ENCODE results near the gene KRTAP10-11.
"Not testable (repeated sequence)": the region's sequence is repeated elsewhere in the genome, so short reads cannot be mapped to it uniquely, and the experiment has no call there.

Gene KRTAP10-11

DNA sequence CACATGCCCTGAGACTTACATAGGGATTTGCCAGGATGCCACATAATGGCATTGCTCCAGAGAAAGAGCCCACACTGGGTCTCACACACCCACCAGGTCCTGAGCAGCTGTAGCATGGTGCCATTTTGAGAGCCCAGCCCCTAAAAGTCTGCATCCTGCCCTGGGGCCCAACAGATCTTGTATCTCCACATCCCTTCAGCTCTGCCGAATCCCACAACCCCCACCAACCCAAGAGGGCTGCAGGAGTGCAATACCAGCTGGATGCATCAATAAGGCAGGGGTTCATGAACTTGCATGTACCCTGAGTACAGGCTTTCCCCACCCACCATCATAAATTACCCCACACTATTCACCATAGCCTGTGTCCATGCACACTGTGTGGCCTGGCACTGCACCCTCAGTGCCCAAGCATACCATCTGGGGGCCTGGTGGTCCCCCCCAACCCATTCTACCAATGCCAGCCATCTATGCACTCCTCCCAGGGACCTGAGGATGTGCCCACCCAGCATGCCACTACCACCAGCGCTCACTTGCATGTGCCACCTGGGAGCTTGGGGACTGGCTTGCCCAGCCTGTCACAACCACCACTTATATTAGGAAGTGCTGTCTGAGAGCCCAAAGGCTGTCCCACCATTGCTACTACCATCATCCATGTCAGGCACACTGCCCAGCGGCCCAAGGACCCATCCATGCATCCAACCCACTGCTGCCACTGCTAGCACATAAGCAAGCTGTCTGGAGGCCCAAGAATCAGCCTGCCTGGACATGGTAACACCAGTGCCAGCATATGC is 24.6 kb downstream of the KRTAP10-11 start:
- Histone ChIP-seq H3K4me3 (ENCODE audit: low read depth, low read length) (no peak overlapping the region), H2AFZ (ENCODE audit: low read length, unreplicated experiment) (no peak overlapping the region), H3K4me1 (ENCODE audit: control insufficient read depth, insufficient read depth, low read length, unreplicated experiment) (no peaks in the 10 kb centered on the region), H3K27ac (ENCODE audit: low read depth, low read length) (no peak overlapping the region), H3K27me3 (ENCODE audit: insufficient read depth, low read length) (peaks cover 19% of the 10 kb centered on the region), H3K36me3 (ENCODE audit: insufficient read depth, low read length) (no peaks in the 10 kb centered on the region), H3K79me2 (ENCODE audit: control insufficient read depth, insufficient read depth, low read length, unreplicated experiment) (no peaks in the 10 kb centered on the region)

- Histone ChIP-seq H3K79me2 (ENCODE audit: control insufficient read depth, insufficient read depth, low read length, unreplicated experiment) (no peaks in the 10 kb centered on the region), H3K4me3 (ENCODE audit: low read depth, low read length) (no peak overlapping the region), H3K27me3 (ENCODE audit: insufficient read depth, low read length) (peaks cover 30% of the 10 kb centered on the region), H2AFZ (ENCODE audit: low read length, unreplicated experiment) (no peak overlapping the region), H3K4me1 (ENCODE audit: control insufficient read depth, insufficient read depth, low read length, unreplicated experiment) (no peaks in the 10 kb centered on the region), H3K27ac (ENCODE audit: low read depth, low read length) (no peak overlapping the region), H3K36me3 (ENCODE audit: insufficient read depth, low read length) (no peaks in the 10 kb centered on the region)
Measured at GRCh38 chr21:44671911-44672310, 25.7 kb downstream of the KRTAP10-11 start.

DNA sequence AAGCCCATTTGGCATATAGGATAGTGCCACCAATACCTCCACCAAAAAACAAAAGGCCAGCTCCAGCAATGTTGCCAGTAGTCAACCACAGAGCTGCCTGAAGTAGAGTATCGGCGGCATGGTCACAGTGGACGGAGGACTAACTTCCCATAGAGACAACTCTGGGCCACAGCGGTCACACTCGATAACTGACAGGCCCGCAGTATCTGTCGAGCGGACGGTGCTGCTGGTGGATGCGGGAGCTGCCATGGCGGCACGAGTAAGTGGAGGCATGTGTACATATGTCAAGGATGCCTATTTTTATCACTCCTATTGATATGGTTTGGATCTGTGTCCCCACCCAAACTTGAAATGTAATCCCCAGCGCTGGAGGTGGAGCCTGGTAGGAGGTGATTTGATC is 31.7 kb downstream of the KRTAP10-11 start:
- Histone ChIP-seq H3K36me3 (ENCODE audit: insufficient read depth, low read length) (no peaks in the 10 kb centered on the region), H2AFZ (ENCODE audit: low read length, unreplicated experiment) (no peak overlapping the region), H3K79me2 (ENCODE audit: control insufficient read depth, insufficient read depth, low read length, unreplicated experiment) (no peaks in the 10 kb centered on the region), H3K27ac (ENCODE audit: low read depth, low read length) (no peak overlapping the region), H3K4me1 (ENCODE audit: control insufficient read depth, insufficient read depth, low read length, unreplicated experiment) (no peaks in the 10 kb centered on the region), H3K27me3 (ENCODE audit: insufficient read depth, low read length) (peaks cover 61% of the 10 kb centered on the region), H3K4me3 (ENCODE audit: low read depth, low read length) (no peak overlapping the region)

GRCh38 chr21:44681152-44681551 is 34.9 kb downstream of the KRTAP10-11 start:
- Histone ChIP-seq H3K27ac (ENCODE audit: low read depth, low read length) (no peak overlapping the region), H3K27me3 (ENCODE audit: insufficient read depth, low read length) (peaks cover 73% of the 10 kb centered on the region), H3K36me3 (ENCODE audit: insufficient read depth, low read length) (no peaks in the 10 kb centered on the region), H3K4me3 (ENCODE audit: low read depth, low read length) (no peak overlapping the region), H3K4me1 (ENCODE audit: control insufficient read depth, insufficient read depth, low read length, unreplicated experiment) (no peaks in the 10 kb centered on the region), H2AFZ (ENCODE audit: low read length, unreplicated experiment) (no peak overlapping the region), H3K79me2 (ENCODE audit: control insufficient read depth, insufficient read depth, low read length, unreplicated experiment) (no peaks in the 10 kb centered on the region)

DNA sequence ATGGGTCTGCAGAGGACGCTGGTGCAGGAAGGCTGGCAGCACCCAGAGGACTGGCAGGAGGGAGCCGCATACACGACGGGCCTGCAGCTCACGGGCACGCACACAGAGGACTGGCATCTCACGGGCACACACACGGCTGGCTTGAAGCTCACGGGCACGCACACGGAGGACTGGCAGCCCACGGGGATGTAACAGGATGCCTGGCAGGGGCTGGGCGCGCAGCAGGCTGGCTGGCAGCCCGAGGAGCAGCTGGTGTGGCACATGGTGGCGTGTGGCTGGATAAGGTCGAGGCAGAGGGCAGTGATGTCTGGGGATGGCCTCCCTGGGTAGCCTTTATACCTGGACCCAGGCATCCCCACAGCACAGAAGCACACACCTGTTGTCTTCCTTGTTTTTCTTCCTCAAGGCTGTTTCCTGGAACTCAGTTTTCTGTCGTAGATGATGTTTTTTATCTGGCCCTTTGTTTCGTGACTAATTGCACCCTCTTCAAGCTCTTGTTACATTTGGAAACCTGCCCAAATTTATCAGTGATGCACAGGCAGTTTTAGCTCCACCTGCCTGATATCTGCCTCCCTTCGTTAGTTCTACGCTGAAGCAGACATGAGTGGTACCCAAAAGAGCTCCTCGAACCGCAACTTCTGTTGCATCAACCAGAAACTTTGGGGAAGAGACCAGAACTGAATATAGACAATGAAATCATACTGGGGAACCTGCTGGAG is 35.8 kb downstream of the KRTAP10-11 start, which contains the start of gene KRTAP12-1:
Gene KRTAP12-1, minus strand, starts transcription at position 303 of the 719 bp plus-strand sequence. Its CDS starts 40 bp downstream, at position 263.
- Histone ChIP-seq H2AFZ (ENCODE audit: low read length, unreplicated experiment) (no peak within 1 kb of the TSS), H3K36me3 (ENCODE audit: insufficient read depth, low read length) (no peaks in the 10 kb centered on the region), H3K79me2 (ENCODE audit: control insufficient read depth, insufficient read depth, low read length, unreplicated experiment) (no peaks in the 10 kb centered on the region), H3K27me3 (ENCODE audit: insufficient read depth, low read length) (peaks cover 72% of the 10 kb centered on the region), H3K4me3 (ENCODE audit: low read depth, low read length) (no peak within 1 kb of the TSS), H3K27ac (ENCODE audit: low read depth, low read length) (no peak within 1 kb of the TSS), H3K4me1 (ENCODE audit: control insufficient read depth, insufficient read depth, low read length, unreplicated experiment) (no peaks in the 10 kb centered on the region)

- Histone ChIP-seq H3K36me3 (ENCODE audit: insufficient read depth, low read length) (no peaks in the 10 kb centered on the region), H3K79me2 (ENCODE audit: control insufficient read depth, insufficient read depth, low read length, unreplicated experiment) (no peaks in the 10 kb centered on the region), H3K4me3 (ENCODE audit: low read depth, low read length) (no peak overlapping the region), H3K27me3 (ENCODE audit: insufficient read depth, low read length) (peaks cover 72% of the 10 kb centered on the region), H3K27ac (ENCODE audit: low read depth, low read length) (no peak overlapping the region), H2AFZ (ENCODE audit: low read length, unreplicated experiment) (no peak overlapping the region), H3K4me1 (ENCODE audit: control insufficient read depth, insufficient read depth, low read length, unreplicated experiment) (no peaks in the 10 kb centered on the region)
Measured at GRCh38 chr21:44682580-44683151, 36.5 kb downstream of the KRTAP10-11 start.

GRCh38 chr21:44684077-44684476 is 37.9 kb downstream of the KRTAP10-11 start:
- no peak overlapping the region for H3K27ac ChIP-seq (ENCODE audit: low read depth, low read length)
- H3K4me3 ChIP-seq (ENCODE audit: low read depth, low read length): no peak overlapping the region
- no peaks in the 10 kb centered on the region for H3K4me1 ChIP-seq (ENCODE audit: control insufficient read depth, insufficient read depth, low read length, unreplicated experiment)
- peaks cover 75% of the 10 kb centered on the region for H3K27me3 ChIP-seq (ENCODE audit: insufficient read depth, low read length)
- no peaks in the 10 kb centered on the region for H3K79me2 ChIP-seq (ENCODE audit: control insufficient read depth, insufficient read depth, low read length, unreplicated experiment)
- no peaks in the 10 kb centered on the region for H3K36me3 ChIP-seq (ENCODE audit: insufficient read depth, low read length)
- H2AFZ ChIP-seq (ENCODE audit: low read length, unreplicated experiment): no peak overlapping the region

GRCh38 chr21:44684483-44684882 is 38.3 kb downstream of the KRTAP10-11 start:
- Histone ChIP-seq H3K27me3 (ENCODE audit: insufficient read depth, low read length) (peaks cover 71% of the 10 kb centered on the region), H3K4me1 (ENCODE audit: control insufficient read depth, insufficient read depth, low read length, unreplicated experiment) (no peaks in the 10 kb centered on the region), H3K4me3 (ENCODE audit: low read depth, low read length) (no peak overlapping the region), H3K27ac (ENCODE audit: low read depth, low read length) (no peak overlapping the region), H3K36me3 (ENCODE audit: insufficient read depth, low read length) (no peaks in the 10 kb centered on the region), H2AFZ (ENCODE audit: low read length, unreplicated experiment) (no peak overlapping the region), H3K79me2 (ENCODE audit: control insufficient read depth, insufficient read depth, low read length, unreplicated experiment) (no peaks in the 10 kb centered on the region)

GRCh38 chr21:44685050-44685449 is 38.8 kb downstream of the KRTAP10-11 start:
- H3K27ac ChIP-seq (ENCODE audit: low read depth, low read length); H2AFZ ChIP-seq (ENCODE audit: low read length, unreplicated experiment); H3K4me1 ChIP-seq (ENCODE audit: control insufficient read depth, insufficient read depth, low read length, unreplicated experiment); H3K4me3 ChIP-seq (ENCODE audit: low read depth, low read length); H3K36me3 ChIP-seq (ENCODE audit: insufficient read depth, low read length); H3K79me2 ChIP-seq (ENCODE audit: control insufficient read depth, insufficient read depth, low read length, unreplicated experiment): not testable (repeated sequence)
- H3K27me3 ChIP-seq (ENCODE audit: insufficient read depth, low read length): peaks cover 68% of the 10 kb centered on the region

DNA sequence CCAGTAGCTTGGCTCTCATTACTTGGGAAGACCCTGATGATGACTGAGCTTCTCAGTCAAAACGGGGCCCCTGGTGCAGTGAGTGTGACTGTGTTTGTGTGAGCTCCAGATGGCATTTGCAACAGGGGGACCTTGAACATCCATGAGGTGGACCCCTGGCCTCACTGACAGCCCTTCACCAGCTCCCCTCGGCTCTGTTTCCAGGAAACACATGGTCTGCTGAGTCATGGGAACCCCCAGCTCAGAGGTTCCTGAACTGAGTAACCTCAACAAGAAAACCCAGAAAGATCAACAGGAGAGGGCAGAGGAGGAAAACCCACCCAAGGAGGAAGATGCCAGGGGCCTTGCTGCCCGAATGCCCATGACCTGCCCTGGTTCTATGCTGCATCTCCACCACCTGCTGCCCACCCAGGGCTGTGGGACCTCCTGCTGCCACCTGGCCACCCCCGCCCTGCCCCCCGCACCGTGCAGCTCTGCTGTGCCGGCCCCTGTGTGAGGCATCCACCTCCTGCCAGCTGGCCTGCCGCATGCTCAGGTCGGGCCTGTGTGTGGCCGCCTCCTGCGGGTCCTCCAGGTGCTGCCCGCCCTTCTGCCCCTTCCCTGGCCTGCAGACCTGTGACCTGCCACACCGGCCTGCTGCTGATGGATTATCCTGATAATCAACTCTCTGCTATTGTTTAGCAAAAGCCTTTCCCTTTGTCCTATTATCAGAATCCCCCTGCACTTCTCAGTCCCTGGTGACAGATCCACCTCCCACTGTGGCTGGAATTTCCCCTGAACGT is 40.0 kb downstream of the KRTAP10-11 start:
- no peaks in the 10 kb centered on the region for H3K4me1 ChIP-seq (ENCODE audit: control insufficient read depth, insufficient read depth, low read length, unreplicated experiment)
- H3K79me2 ChIP-seq (ENCODE audit: control insufficient read depth, insufficient read depth, low read length, unreplicated experiment): no peaks in the 10 kb centered on the region
- no peak overlapping the region for H3K27ac ChIP-seq (ENCODE audit: low read depth, low read length)
- H2AFZ ChIP-seq (ENCODE audit: low read length, unreplicated experiment): no peak overlapping the region
- peaks cover 69% of the 10 kb centered on the region for H3K27me3 ChIP-seq (ENCODE audit: insufficient read depth, low read length)
- no peak overlapping the region for H3K4me3 ChIP-seq (ENCODE audit: low read depth, low read length)
- no peaks in the 10 kb centered on the region for H3K36me3 ChIP-seq (ENCODE audit: insufficient read depth, low read length)

Data from ACC112 (cell line).